Suprapubic skin (tissue), 4 donors: ENCODE measurements around the gene MAST3. TPM values are rescaled to one million over a fixed set of nuclear protein-coding genes. Genes with fewer than 3 reads are reported as not detected.
"Not testable (repeated sequence)": the region's sequence is repeated elsewhere in the genome, so short reads cannot be mapped to it uniquely, and the experiment has no call there.

Experiments used
- DNase-seq, 2 donors: peaks; one replicate each; pipeline ENCODE4 v3.0.0-alpha.2; 2019; ENCODE audit warnings: low spot score in 2 of 2
- H3K27ac ChIP-seq: fragments of 200-600 bp; sonication (generic); one replicate; pipeline ENCODE4 v1.5.1; 2019
- H3K27me3 ChIP-seq: fragments of 200-600 bp; sonication (generic); one replicate; pipeline ENCODE4 v1.5.1; 2019
- H3K36me3 ChIP-seq: fragments of 200-600 bp; sonication (generic); one replicate; pipeline ENCODE4 v1.5.1; 2019
- H3K4me1 ChIP-seq: fragments of 200-600 bp; sonication (generic); one replicate; pipeline ENCODE4 v1.5.1; 2019
- H3K4me3 ChIP-seq: fragments of 200-600 bp; sonication (generic); one replicate; pipeline ENCODE4 v1.5.1; 2019; ENCODE audit warnings: mild to moderate bottlenecking
- H3K9me3 ChIP-seq: fragments of 200-600 bp; sonication (generic); one replicate; pipeline ENCODE4 v1.5.1; 2019
- EP300 ChIP-seq: sonication (generic); formaldehyde crosslinking; IDR thresholded peaks from one replicate; pipeline ENCODE4 v1.6.1; 2017; ENCODE audit warnings: antibody characterized with exemption
- POLR2A ChIP-seq, 2 donors: fragments of 450-650 bp; IDR thresholded peaks; one replicate each; pipeline ENCODE4 v1.6.1; 2017; ENCODE audit warnings: antibody characterized with exemption in 2 of 2, mild to moderate bottlenecking in 2 of 2, moderate library complexity in 2 of 2
- POLR2AphosphoS5 ChIP-seq, 3 donors: sonication (generic); formaldehyde crosslinking; IDR thresholded peaks; one replicate each; pipeline ENCODE4 v1.6.1; 2017; ENCODE audit warnings: antibody characterized with exemption in 3 of 3
- WGBS: methylation state at CpG from one replicate; pipeline ENCODE4 v1.1.5; 2018; 5-methylcytosine and 5-hydroxymethylcytosine counted together
- total RNA-seq, 4 donors: library from RNA; depleted of rRNA; stranded (reverse); fragments of >200 nt; gene quantifications; one replicate each; pipeline ENCODE4 v1.1.0, GENCODE V29; 2016
- TF ChIP-seq, protein P1 (sequence below), 2 donors: fragments of 200-600 bp in 1 of 2; fragments of 450-650 bp in 1 of 2; sonication (generic) in 1 of 2; IDR thresholded peaks; one replicate each; pipeline ENCODE4 v1.5.1; 2016 to 2019; ENCODE audit warnings: antibody characterized with exemption in 2 of 2, mild to moderate bottlenecking in 1 of 2, moderate library complexity in 1 of 2

The MAST3 gene
- total RNA-seq, 4 donors from 2014 or later = 13.4 to 29.7 (median 20.0) TPM

- WGBS = 79% methylated on average over 5 of the region's 43 CpGs
- H3K4me3 ChIP-seq = peak overlapping the region; percentile 13
Measured at GRCh38 chr19:18155095-18156087, 57.8 kb downstream of the MAST3 start.

GRCh38 chr19:18156268-18156667 lies 58.7 kb downstream of the MAST3 start:
- Histone ChIP-seq H3K27ac (peak overlapping the region; percentile 28), H3K4me3 (peak overlapping the region; percentile 13), H3K27me3 (no peaks in the 10 kb centered on the region), H3K9me3 (no peaks in the 10 kb centered on the region), H3K4me1 (peaks cover 77% of the 10 kb centered on the region), H3K36me3 (no peaks in the 10 kb centered on the region)
- no peak for DNase-seq
- no peak for TF ChIP-seq EP300
- WGBS = 86% methylated on average over 6 of the region's 6 CpGs

More at GRCh38 chr19:18155095-18156087, 57.8 kb downstream of the MAST3 start:
- no peaks in the 10 kb centered on the region for H3K9me3 ChIP-seq
- peak overlapping the region; percentile 28 for H3K27ac ChIP-seq
- H3K36me3 ChIP-seq = no peaks in the 10 kb centered on the region
- TF ChIP-seq EP300 = no peak
- H3K4me1 ChIP-seq = peaks cover 69% of the 10 kb centered on the region
- DNase-seq = no peak
- no peaks in the 10 kb centered on the region for H3K27me3 ChIP-seq

DNA sequence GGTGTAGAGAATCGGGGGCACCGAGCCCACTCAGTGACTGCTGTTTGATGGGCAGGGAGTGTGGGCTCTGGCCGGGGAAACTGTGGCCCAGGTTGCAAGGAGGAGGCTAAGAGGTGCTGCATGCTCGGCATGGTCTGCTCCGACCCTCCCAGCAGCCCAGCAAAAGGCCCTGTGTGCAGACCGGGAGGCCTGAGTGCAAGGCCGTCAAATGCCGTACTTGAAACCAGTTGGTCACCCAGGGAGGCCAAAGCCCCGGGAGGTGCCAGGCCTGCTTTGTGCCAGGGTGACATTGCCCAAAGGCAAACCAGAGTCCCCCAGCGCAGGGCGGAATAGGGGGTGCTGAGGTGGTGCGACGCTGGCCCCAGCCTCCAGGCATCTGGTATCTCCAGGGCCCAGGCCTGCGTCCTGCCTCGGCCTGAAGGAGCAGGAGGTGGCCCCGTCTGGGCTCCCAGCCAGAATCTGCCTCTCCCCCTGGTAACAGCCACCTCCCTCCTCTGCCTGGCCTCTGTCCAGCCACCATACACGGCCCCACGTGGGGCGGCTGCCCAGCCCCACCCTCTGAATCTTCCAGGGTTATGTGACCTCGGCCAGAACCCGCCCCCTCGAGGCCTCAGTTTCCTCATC lies 59.4 kb downstream of the MAST3 start:
- no peak overlapping the region for H3K4me3 ChIP-seq
- peaks cover 77% of the 10 kb centered on the region for H3K4me1 ChIP-seq
- no peaks in the 10 kb centered on the region for H3K27me3 ChIP-seq
- TF ChIP-seq, protein P1, sequence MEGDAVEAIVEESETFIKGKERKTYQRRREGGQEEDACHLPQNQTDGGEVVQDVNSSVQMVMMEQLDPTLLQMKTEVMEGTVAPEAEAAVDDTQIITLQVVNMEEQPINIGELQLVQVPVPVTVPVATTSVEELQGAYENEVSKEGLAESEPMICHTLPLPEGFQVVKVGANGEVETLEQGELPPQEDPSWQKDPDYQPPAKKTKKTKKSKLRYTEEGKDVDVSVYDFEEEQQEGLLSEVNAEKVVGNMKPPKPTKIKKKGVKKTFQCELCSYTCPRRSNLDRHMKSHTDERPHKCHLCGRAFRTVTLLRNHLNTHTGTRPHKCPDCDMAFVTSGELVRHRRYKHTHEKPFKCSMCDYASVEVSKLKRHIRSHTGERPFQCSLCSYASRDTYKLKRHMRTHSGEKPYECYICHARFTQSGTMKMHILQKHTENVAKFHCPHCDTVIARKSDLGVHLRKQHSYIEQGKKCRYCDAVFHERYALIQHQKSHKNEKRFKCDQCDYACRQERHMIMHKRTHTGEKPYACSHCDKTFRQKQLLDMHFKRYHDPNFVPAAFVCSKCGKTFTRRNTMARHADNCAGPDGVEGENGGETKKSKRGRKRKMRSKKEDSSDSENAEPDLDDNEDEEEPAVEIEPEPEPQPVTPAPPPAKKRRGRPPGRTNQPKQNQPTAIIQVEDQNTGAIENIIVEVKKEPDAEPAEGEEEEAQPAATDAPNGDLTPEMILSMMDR (IDR thresholded peaks at IDR 0.05) = no peak
- TF ChIP-seq EP300 (no peak), POLR2A (IDR thresholded peaks at IDR 0.05) (no peak), POLR2AphosphoS5 (IDR thresholded peaks at IDR 0.05) (no peak)
- peak overlapping the region; percentile 54 for H3K27ac ChIP-seq
- H3K9me3 ChIP-seq = no peaks in the 10 kb centered on the region
- H3K36me3 ChIP-seq = peaks cover 2% of the 10 kb centered on the region
- peak in 1 of 2 donors; percentile 87 for DNase-seq
- 21% methylated on average over 11 of the region's 22 CpGs for WGBS

GRCh38 chr19:18157465-18158063 lies 60.0 kb downstream of the MAST3 start:
- Histone ChIP-seq H3K4me1 (peaks cover 77% of the 10 kb centered on the region), H3K27me3 (no peaks in the 10 kb centered on the region), H3K9me3 (no peaks in the 10 kb centered on the region), H3K27ac (no peak overlapping the region), H3K36me3 (peaks cover 6% of the 10 kb centered on the region), H3K4me3 (no peak overlapping the region)
- WGBS = 36% methylated on average over 18 of the region's 18 CpGs
- no peak for DNase-seq
- TF ChIP-seq POLR2AphosphoS5 (IDR thresholded peaks at IDR 0.05) (no peak), POLR2A (IDR thresholded peaks at IDR 0.05) (no peak), EP300 (no peak)
- TF ChIP-seq, protein P1 (IDR thresholded peaks at IDR 0.05) = no peak

DNA sequence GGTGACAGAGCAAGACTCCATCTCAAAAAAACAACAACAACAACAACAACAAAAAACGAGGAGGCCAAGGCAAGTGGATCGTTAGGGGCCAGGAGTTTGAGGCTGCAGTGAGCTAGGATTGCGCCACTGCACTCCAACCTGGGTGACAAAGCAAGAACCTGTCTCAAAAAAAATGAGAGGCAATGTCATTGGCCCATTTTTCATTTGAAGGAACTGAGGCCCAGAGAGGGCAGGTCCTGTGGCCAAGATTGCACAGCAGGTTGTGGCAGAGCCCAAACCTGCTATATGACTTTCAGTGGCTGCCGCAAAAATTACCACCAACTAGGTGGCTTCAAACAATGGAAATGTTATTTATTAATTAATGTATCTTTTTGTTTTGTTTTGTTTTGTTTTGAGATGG lies 60.9 kb downstream of the MAST3 start:
- WGBS = 64% methylated on average over 4 of the region's 4 CpGs
- no peak overlapping the region for H3K27ac ChIP-seq

DNA sequence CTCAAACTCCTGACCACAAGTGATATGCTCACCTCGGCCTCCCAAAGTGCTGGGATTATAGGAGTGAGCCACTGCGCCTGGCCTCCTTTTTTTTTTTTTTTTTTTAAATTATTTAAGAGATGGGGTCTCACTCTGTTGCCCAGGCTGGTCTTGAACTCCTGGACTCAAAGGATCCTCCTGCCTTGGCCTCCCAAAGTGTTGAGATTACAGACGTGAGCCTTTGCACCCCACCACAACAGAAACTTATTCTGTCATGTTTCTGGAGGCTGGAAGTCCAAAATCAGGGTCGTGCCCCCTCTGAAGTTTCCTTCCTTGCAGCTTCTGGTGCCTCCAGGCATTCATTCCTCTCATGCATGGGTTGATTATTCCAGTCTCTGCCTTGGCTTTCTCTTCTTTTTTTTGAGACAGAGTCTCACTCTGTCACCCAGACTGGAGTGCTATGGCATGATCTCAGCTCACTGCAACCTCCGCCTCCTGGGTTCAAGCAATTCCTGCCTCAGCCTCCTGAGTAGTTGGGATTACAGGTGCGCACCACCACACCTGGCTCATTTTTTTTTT lies 61.6 kb downstream of the MAST3 start:
- not testable (repeated sequence) for H3K9me3 ChIP-seq, H3K4me3 ChIP-seq, H3K27ac ChIP-seq, DNase-seq, H3K27me3 ChIP-seq
- Histone ChIP-seq H3K4me1 (peaks cover 68% of the 10 kb centered on the region), H3K36me3 (peaks cover 22% of the 10 kb centered on the region)
- 90% methylated on average over 6 of the region's 6 CpGs for WGBS

More for the DNA sequence above, 60.9 kb downstream of the MAST3 start:
- Histone ChIP-seq H3K4me1 (peaks cover 75% of the 10 kb centered on the region), H3K36me3 (peaks cover 15% of the 10 kb centered on the region), H3K4me3 (no peak overlapping the region), H3K27me3 (no peaks in the 10 kb centered on the region), H3K9me3 (no peaks in the 10 kb centered on the region)
- TF ChIP-seq EP300 = no peak
- DNase-seq = no peak
